ENCODE data around the gene PIN4. TPM values are rescaled to one million over a fixed set of nuclear protein-coding genes. Genes with fewer than 3 reads are reported as not detected.

The PIN4 gene
- total RNA-seq, 1 experiment from 2014 or later: 11.5 TPM

DNA sequence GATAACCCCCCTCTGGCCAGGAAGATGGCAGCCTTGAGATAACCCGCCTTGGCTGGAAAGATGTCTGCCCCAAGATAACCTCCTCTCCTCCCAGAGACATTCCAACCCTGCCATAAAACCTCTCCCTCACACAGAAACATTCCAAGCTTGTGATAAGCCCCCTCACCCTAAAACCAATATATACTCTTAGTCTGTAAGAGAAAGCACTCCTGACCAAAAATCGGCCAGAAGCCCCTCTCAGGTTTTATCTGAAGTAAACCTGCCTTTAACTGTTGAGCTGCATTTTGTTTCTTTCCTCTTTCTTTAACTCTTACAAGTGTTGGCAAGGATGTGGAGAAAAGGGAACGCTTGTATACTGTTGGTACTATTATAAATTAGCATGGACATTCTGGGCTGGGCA is 48.7 kb downstream of the PIN4 start:
- Histone ChIP-seq H3K27ac (ENCODE audit: low read length) (no peak overlapping the region), H3K4me3 (ENCODE audit: low read depth in 2 of 2, low read length in 2 of 2) (no peak overlapping the region), H3K27me3 (ENCODE audit: control insufficient read depth, insufficient read depth, low read length) (no peaks in the 10 kb centered on the region), H3K36me3 (ENCODE audit: control insufficient read depth, insufficient read depth, low read length) (peaks cover 2% of the 10 kb centered on the region; the same call in 1 of the 2 replicates), H3K4me1 (ENCODE audit: control insufficient read depth, insufficient read depth, low read length) (no peaks in the 10 kb centered on the region), H3K9me3 (ENCODE audit: control insufficient read depth, insufficient read depth, low read depth, low read length) (peaks cover 23% of the 10 kb centered on the region; the same call in 1 of the 2 replicates)
- ATAC-seq: no peak
- intact Hi-C loops (cut with micrococcal nuclease; ENCODE audit: unreplicated experiment): no loop called here
- CTCF ChIA-PET: no interaction called here
- POLR2A ChIA-PET: no interaction called here
- no TSS peak for BruUV-seq (replicated peaks)
- TF ChIP-seq TCF7L2 (IDR thresholded peaks at IDR 0.05; ENCODE audit: low read depth, low read length) (no peak), POLR2AphosphoS5 (IDR thresholded peaks at IDR 0.05; ENCODE audit: low read depth, low read length) (no peak), SIN3A (IDR thresholded peaks at IDR 0.05; ENCODE audit: borderline replicate concordance, insufficient read depth, low read depth, low read length) (no peak)
- TF ChIP-seq, protein P1, sequence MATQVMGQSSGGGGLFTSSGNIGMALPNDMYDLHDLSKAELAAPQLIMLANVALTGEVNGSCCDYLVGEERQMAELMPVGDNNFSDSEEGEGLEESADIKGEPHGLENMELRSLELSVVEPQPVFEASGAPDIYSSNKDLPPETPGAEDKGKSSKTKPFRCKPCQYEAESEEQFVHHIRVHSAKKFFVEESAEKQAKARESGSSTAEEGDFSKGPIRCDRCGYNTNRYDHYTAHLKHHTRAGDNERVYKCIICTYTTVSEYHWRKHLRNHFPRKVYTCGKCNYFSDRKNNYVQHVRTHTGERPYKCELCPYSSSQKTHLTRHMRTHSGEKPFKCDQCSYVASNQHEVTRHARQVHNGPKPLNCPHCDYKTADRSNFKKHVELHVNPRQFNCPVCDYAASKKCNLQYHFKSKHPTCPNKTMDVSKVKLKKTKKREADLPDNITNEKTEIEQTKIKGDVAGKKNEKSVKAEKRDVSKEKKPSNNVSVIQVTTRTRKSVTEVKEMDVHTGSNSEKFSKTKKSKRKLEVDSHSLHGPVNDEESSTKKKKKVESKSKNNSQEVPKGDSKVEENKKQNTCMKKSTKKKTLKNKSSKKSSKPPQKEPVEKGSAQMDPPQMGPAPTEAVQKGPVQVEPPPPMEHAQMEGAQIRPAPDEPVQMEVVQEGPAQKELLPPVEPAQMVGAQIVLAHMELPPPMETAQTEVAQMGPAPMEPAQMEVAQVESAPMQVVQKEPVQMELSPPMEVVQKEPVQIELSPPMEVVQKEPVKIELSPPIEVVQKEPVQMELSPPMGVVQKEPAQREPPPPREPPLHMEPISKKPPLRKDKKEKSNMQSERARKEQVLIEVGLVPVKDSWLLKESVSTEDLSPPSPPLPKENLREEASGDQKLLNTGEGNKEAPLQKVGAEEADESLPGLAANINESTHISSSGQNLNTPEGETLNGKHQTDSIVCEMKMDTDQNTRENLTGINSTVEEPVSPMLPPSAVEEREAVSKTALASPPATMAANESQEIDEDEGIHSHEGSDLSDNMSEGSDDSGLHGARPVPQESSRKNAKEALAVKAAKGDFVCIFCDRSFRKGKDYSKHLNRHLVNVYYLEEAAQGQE (IDR thresholded peaks at IDR 0.05; ENCODE audit: insufficient read depth in 1 of 2, low read depth in 2 of 2, low read length in 1 of 2): no peak
- TF ChIP-seq, protein P2, sequence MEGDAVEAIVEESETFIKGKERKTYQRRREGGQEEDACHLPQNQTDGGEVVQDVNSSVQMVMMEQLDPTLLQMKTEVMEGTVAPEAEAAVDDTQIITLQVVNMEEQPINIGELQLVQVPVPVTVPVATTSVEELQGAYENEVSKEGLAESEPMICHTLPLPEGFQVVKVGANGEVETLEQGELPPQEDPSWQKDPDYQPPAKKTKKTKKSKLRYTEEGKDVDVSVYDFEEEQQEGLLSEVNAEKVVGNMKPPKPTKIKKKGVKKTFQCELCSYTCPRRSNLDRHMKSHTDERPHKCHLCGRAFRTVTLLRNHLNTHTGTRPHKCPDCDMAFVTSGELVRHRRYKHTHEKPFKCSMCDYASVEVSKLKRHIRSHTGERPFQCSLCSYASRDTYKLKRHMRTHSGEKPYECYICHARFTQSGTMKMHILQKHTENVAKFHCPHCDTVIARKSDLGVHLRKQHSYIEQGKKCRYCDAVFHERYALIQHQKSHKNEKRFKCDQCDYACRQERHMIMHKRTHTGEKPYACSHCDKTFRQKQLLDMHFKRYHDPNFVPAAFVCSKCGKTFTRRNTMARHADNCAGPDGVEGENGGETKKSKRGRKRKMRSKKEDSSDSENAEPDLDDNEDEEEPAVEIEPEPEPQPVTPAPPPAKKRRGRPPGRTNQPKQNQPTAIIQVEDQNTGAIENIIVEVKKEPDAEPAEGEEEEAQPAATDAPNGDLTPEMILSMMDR (IDR thresholded peaks at IDR 0.05): no peak
- DNase-seq (ENCODE audit: low read depth, low spot score): no peak
- in situ Hi-C loops (cut with HindIII; ENCODE audit: low pct_unique_long_range_greater_than_20kb, low sequenced_read_pairs): no loop called here

DNA sequence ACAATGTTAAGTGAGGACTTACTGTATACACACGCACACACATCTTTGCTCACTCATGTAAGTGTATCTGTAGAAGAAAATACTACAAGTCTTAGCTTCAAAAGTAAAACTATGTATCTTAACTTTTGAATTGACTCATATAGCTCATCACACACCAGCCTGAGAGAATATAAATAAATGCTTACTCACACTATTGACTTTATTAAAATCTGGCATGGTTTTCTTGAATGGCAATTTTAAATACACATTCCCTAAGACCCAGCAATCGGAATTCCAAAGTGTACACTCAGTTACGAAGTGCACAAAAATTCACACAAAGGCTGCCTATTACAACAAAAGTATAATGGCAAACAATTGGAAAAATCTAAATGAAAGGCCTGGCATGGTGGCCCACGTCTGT is 55.3 kb downstream of the PIN4 start:
- intact Hi-C loops (cut with micrococcal nuclease; ENCODE audit: unreplicated experiment): no loop called here
- Histone ChIP-seq H3K27me3 (ENCODE audit: control insufficient read depth, insufficient read depth, low read length) (no peaks in the 10 kb centered on the region), H3K36me3 (ENCODE audit: control insufficient read depth, insufficient read depth, low read length) (no peaks in the 10 kb centered on the region; the same call in 1 of the 2 replicates), H3K27ac (ENCODE audit: low read length) (no peak overlapping the region), H3K4me1 (ENCODE audit: control insufficient read depth, insufficient read depth, low read length) (no peaks in the 10 kb centered on the region), H3K4me3 (ENCODE audit: low read depth in 2 of 2, low read length in 2 of 2) (no peak overlapping the region), H3K9me3 (ENCODE audit: control insufficient read depth, insufficient read depth, low read depth, low read length) (peaks cover under 1% of the 10 kb centered on the region; the same call in 1 of the 2 replicates)
- no TSS peak for BruUV-seq (replicated peaks)
- no peak for DNase-seq (ENCODE audit: low read depth, low spot score)
- in situ Hi-C loops (cut with HindIII; ENCODE audit: low pct_unique_long_range_greater_than_20kb, low sequenced_read_pairs): no loop called here
- POLR2A ChIA-PET: no interaction called here
- ATAC-seq: no peak
- CTCF ChIA-PET: no interaction called here
- TF ChIP-seq SIN3A (IDR thresholded peaks at IDR 0.05; ENCODE audit: borderline replicate concordance, insufficient read depth, low read depth, low read length) (no peak), TCF7L2 (IDR thresholded peaks at IDR 0.05; ENCODE audit: low read depth, low read length) (no peak), POLR2AphosphoS5 (IDR thresholded peaks at IDR 0.05; ENCODE audit: low read depth, low read length) (no peak)
- TF ChIP-seq, protein P1 (IDR thresholded peaks at IDR 0.05; ENCODE audit: insufficient read depth in 1 of 2, low read depth in 2 of 2, low read length in 1 of 2): no peak
- TF ChIP-seq, protein P2 (IDR thresholded peaks at IDR 0.05): no peak
